Cardiac fibroblast (primary cell): ENCODE data around the gene PACRG.

Experiments
- DNase-seq, 2 donors: peaks; one replicate each; pipeline versions ENCODE4 v3.0.0 to v3.0.0-alpha.2; 2010; ENCODE audit warnings: low read depth in 2 of 2
- H3K4me3 ChIP-seq, 2 donors: replicated peaks in 1 of 2; 1 replicate in 1 of 2; 2 replicates in 1 of 2; pipeline ENCODE4 v1.5.1; 2011; ENCODE audit warnings: low read depth in 2 of 2, low read length in 2 of 2, mild to moderate bottlenecking in 2 of 2, moderate library complexity in 1 of 2
- CTCF ChIP-seq: IDR thresholded peaks from one replicate; pipeline ENCODE4 v1.5.1; 2011; ENCODE audit warnings: low read depth, mild to moderate bottlenecking, low read length, inconsistent platforms

PACRG gene

DNA sequence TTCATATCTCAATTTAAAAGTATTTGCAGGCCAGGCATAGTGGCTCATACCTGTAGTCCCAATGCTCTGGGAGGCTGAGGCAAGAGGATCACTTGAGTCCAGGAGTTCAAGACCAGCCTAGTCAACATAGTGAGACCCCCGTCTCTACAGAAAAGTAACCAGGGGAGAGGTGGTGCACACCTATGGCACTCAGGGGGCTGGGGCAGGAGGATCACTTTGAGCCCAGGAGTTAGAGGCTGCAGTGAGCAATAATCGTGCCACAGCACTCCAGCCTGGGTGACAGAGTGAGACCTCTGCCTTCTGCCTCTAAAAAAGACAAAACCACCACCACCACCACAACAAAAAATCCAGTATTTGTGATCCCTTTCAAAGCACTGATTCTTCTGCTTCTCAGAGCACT is 501.3 kb downstream of the PACRG start:
- TF ChIP-seq CTCF = no peak

GRCh38 chr6:163230901-163231300 is 503.1 kb downstream of the PACRG start:
- DNase-seq = no peak
- no peak overlapping the region for H3K4me3 ChIP-seq
- TF ChIP-seq CTCF = no peak

More for the DNA sequence above, 501.3 kb downstream of the PACRG start:
- DNase-seq = no peak
- H3K4me3 ChIP-seq = no peak overlapping the region

GRCh38 chr6:163231356-163232014 is 503.7 kb downstream of the PACRG start:
- no peak for TF ChIP-seq CTCF
- H3K4me3 ChIP-seq = no peak overlapping the region
- DNase-seq = no peak

DNA sequence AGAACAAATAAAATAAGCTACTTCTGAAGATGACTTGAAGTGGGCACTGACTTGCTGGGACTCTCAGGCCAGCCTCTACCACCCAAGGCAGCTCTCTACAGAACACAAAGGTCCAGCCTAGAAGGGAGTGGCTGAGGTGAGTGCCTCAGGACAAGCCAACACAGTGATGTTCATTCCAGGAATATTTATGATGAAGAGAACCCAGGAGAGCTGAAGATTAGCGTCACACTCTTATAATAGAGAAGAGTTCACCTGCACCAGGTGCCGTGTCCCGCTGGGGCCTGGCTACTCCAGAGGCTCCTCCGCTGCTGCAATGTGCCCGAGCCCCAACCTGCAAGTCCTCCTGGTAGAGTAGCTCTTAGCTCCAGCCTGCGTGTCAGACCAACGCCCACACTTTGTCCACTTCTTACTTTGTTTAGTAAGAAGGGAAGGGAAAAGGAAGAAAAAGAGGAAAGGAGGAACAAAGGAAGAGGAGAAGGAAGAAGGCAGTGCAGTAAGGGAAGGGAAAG is 504.3 kb downstream of the PACRG start:
- no peak for TF ChIP-seq CTCF

DNA sequence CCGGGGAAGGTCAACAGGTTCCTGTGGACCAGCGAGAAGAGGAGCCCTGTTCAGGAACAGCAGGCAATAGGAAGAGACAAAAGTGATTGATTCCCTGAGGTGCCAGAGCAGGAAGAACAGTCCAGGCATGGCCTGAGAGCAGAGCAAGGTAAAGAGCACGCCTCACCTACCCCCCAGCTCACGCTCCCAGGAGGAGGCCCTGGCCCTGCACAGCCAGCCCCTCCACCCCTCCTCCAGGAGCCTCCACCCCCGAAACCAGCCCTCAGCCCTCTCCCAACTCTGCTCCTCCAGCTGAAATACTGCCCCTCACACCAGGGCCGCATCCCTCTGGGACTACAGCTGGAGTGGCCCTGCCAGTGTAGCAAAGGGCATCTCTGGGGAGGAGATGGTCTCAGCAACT is 504.9 kb downstream of the PACRG start:
- H3K4me3 ChIP-seq = no peak overlapping the region
- TF ChIP-seq CTCF = no peak

More for the DNA sequence above, 504.3 kb downstream of the PACRG start:
- no peak overlapping the region for H3K4me3 ChIP-seq
- DNase-seq = no peak

DNA sequence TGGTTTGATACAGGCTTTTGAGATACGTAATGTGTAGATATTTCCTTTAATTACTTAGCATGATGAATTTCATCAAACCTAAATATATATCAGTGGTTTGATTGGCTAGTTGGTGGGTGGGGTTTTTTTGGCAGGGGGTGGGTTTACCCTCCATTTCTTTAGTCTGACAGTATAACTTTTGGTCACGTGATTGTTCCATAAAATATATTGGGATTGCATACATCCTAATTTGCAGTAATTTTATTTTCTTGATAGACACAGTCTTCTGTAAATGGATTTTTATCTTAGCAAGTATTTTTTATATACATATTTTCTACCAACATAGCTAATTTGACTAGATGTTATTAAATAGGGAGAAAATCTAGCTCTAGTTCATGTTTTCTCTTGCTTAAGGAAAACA is 509.3 kb downstream of the PACRG start:
- TF ChIP-seq CTCF = no peak
- no peak for DNase-seq
- H3K4me3 ChIP-seq = no peak overlapping the region

More for the DNA sequence above, 504.9 kb downstream of the PACRG start:
- no peak for DNase-seq
